ENCODE results near the gene AP4S1.

AP4S1 gene

DNA sequence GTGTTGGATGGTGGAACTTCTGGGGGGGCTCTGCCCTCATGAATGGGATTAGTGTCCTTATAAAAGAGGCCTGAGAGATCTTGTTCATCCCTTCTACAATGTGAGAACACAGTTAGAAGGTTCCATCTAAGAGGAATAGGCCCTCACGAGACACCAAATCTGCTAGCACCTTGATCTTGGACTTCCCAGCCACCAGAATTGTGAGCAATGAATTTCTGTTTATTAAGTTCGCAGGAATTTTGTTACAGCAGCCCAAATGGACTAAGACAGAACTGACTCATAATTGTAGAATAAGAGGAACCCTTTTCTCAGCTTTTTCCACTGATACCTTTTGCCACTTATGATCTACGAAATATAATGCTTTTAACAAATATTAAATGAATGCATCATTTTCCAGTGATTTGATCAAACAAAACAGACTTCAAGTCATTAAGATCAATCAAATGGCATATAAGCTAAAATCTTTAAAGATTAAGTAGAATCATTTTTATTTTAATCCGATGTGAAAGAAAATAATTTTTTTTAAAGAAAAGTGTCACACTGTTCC is 113.9 kb downstream of the AP4S1 start:
- FAIRE-seq = no peak

DNA sequence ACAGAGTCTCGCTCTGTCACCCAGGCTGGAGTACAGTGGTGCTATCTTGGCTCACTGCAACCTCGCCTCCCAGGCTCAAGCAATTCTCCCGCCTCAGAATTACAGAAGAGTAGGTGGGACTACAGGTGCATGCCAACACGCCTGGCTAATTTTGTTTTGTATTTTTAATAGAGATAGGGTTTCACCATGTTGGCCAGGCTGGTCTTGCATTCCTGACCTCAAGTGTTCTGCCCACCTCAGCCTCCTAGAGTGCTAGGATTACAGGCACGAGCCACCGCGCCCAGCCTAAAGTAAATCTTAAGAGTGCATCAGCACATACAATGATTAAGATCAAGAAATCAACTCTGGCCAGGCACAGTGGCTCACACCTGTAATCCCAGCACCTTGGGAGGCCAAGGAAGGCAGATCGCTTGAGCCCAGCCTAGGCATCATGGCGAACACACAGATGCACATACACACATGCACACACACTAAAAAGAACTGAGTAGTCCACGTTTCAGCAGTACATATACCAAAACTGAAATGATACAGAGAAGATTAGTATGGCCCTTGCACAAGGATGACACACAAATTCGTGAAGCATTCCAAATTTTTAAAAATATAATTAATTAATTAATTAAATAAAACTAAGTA is 117.1 kb downstream of the AP4S1 start:
- FAIRE-seq = no peak
